SK-N-SH (cell line): ENCODE measurements around the gene C11orf98. TPM values are rescaled to one million over a fixed set of nuclear protein-coding genes. Genes with fewer than 3 reads are reported as not detected.

Experiments used
- CTCF ChIA-PET: fragments of 300-600, 350-600 bp; formaldehyde crosslinking; extraction: SDS; loops from one replicate; lab custom pipeline; 2021; lab: Yijun Ruan, JAX
- POLR2A ChIA-PET: fragments of 350-600 bp; sonication (Branson Sonifier 250); formaldehyde crosslinking; extraction: SDS; loops from one replicate; lab custom pipeline; 2020; ENCODE audit warnings: antibody characterized with exemption, inconsistent platforms; lab: Yijun Ruan, JAX
- DNase-seq: peaks from one replicate; pipeline ENCODE4 v3.0.0; 2012
- H2AFZ ChIP-seq: fragments of 200-600 bp; sonication (generic); 2 replicates; pipeline ENCODE4 v1.8.1; 2016; ENCODE audit warnings: antibody characterized with exemption, mild to moderate bottlenecking, low read depth
- H3F3A ChIP-seq: fragments of 200-600 bp; sonication (generic); replicated peaks from 2 replicates; pipeline ENCODE3; 2016; ENCODE audit warnings: antibody characterized with exemption, mild to moderate bottlenecking; ENCODE audit not compliant: insufficient read depth
- H3K27ac ChIP-seq, 2 experiments: fragments of 200-500 bp in 1 of 2; fragments of 200-600 bp in 1 of 2; sonication (Bioruptor generic) in 1 of 2; sonication (generic), shearing (Covaris generic) in 1 of 2; 2 replicates each; pipeline versions ENCODE4 v1.5.1 to v1.6.1; 2014 to 2016; ENCODE audit warnings: low read depth in 2 of 2, inconsistent platforms in 1 of 2, low read length in 1 of 2, mild to moderate bottlenecking in 1 of 2, mixed read lengths in 1 of 2
- H3K27me3 ChIP-seq: fragments of 200-600 bp; sonication (generic), shearing (Covaris generic); 2 replicates; pipeline ENCODE4 v1.6.1; 2016; ENCODE audit warnings: mixed run types; ENCODE audit not compliant: insufficient read depth
- H3K36me3 ChIP-seq, 2 experiments: fragments of 200-500 bp in 1 of 2; fragments of 200-600 bp in 1 of 2; sonication (Bioruptor generic) in 1 of 2; sonication (generic) in 1 of 2; replicated peaks in 1 of 2; 2 replicates each; pipeline versions ENCODE3 to v1.5.1; 2014 to 2016; ENCODE audit warnings: low read length in 1 of 2, mild to moderate bottlenecking in 1 of 2; ENCODE audit not compliant: insufficient read depth in 2 of 2, control insufficient read depth in 1 of 2
- H3K4me1 ChIP-seq, 2 experiments: fragments of 200-500 bp in 1 of 2; fragments of 200-600 bp in 1 of 2; sonication (Bioruptor generic) in 1 of 2; sonication (generic), shearing (Covaris generic) in 1 of 2; 2 replicates each; pipeline versions ENCODE4 v1.5.1 to v1.6.1; 2014 to 2016; ENCODE audit warnings: low read depth in 1 of 2, low read length in 1 of 2, mixed run types in 1 of 2; ENCODE audit not compliant: insufficient read depth in 2 of 2, control insufficient read depth in 1 of 2
- H3K4me2 ChIP-seq: fragments of 200-600 bp; sonication (generic), shearing (Covaris generic); 2 replicates; pipeline ENCODE4 v1.6.1; 2017; ENCODE audit warnings: mixed run types
- H3K4me3 ChIP-seq, 2 experiments: fragments of 200-500 bp in 1 of 2; fragments of 200-600 bp in 1 of 2; sonication (Bioruptor generic) in 1 of 2; sonication (generic), shearing (Covaris generic) in 1 of 2; 2 replicates each; pipeline versions ENCODE4 v1.5.1 to v1.8.1; 2014 to 2016; ENCODE audit warnings: low read depth in 2 of 2, inconsistent platforms in 1 of 2, low read length in 1 of 2, mild to moderate bottlenecking in 1 of 2, mixed read lengths in 1 of 2, moderate library complexity in 1 of 2
- H3K79me2 ChIP-seq: fragments of 200-600 bp; sonication (generic); 2 replicates; pipeline ENCODE4 v1.8.1; 2017; ENCODE audit warnings: mild to moderate bottlenecking; ENCODE audit not compliant: insufficient read depth
- H3K9ac ChIP-seq: fragments of 200-600 bp; sonication (generic); 2 replicates; pipeline ENCODE4 v1.6.1; 2017; ENCODE audit warnings: mixed run types
- H3K9me2 ChIP-seq: fragments of 200-600 bp; sonication (generic); 2 replicates; pipeline ENCODE4 v1.6.1; 2017; ENCODE audit warnings: mixed run types
- H3K9me3 ChIP-seq: fragments of 200-600 bp; sonication (generic); 2 replicates; pipeline ENCODE4 v1.6.1; 2017; ENCODE audit warnings: mixed run types, mild to moderate bottlenecking, moderate library complexity
- H4K20me1 ChIP-seq: fragments of 200-600 bp; sonication (generic); 2 replicates; pipeline ENCODE4 v1.6.1; 2017; ENCODE audit warnings: mild to moderate bottlenecking, mixed run types; ENCODE audit not compliant: insufficient read depth
- CHD2 ChIP-seq: fragments of 150-350 bp; IDR thresholded peaks from 2 replicates; pipeline ENCODE4 v1.6.1; 2018; ENCODE audit warnings: low read length; ENCODE audit not compliant: partially characterized antibody
- ELF1 ChIP-seq: IDR thresholded peaks from 2 replicates; pipeline ENCODE4 v1.4.0; 2012
- EP300 ChIP-seq, 2 experiments: IDR thresholded peaks; 2 replicates each; pipeline versions ENCODE4 v1.4.0 to v1.6.1; 2012; ENCODE audit warnings: borderline replicate concordance in 1 of 2, low read depth in 1 of 2, low read length in 1 of 2
- EZH2phosphoT487 ChIP-seq: fragments of 200-600 bp; sonication (generic); IDR thresholded peaks from 2 replicates; pipeline ENCODE4 v1.6.1; 2017; ENCODE audit warnings: low read depth, mixed run types, mild to moderate bottlenecking, antibody characterized with exemption, moderate library complexity, borderline replicate concordance
- FOSL2 ChIP-seq: IDR thresholded peaks from 2 replicates; pipeline ENCODE4 v1.4.0; 2012; ENCODE audit warnings: low read depth, mild to moderate bottlenecking, moderate library complexity, borderline replicate concordance
- FOXJ3 ChIP-seq: sonication (generic); formaldehyde crosslinking; IDR thresholded peaks from 2 replicates; pipeline ENCODE4 v1.5.1; 2020; ENCODE audit warnings: mild to moderate bottlenecking, missing genetic modification reagents
- GATA2 ChIP-seq: sonication (generic); formaldehyde crosslinking; IDR thresholded peaks from 2 replicates; pipeline ENCODE4 v1.5.0; 2020; ENCODE audit warnings: mild to moderate bottlenecking, missing genetic modification reagents
- JUND ChIP-seq: IDR thresholded peaks from 2 replicates; pipeline ENCODE4 v1.4.0; 2012
- MXI1 ChIP-seq: IDR thresholded peaks from 2 replicates; pipeline ENCODE4 v1.6.1; 2012; ENCODE audit warnings: mild to moderate bottlenecking, low read depth, low read length, improper control_type of control experiment
- NFIC ChIP-seq: IDR thresholded peaks from 2 replicates; pipeline ENCODE4 v1.4.0; 2012; ENCODE audit warnings: borderline replicate concordance
- NRF1 ChIP-seq: IDR thresholded peaks from 2 replicates; pipeline ENCODE4 v1.6.1; 2012; ENCODE audit warnings: low read depth, mild to moderate bottlenecking, low read length
- POLR2AphosphoS5 ChIP-seq: IDR thresholded peaks from 2 replicates; pipeline ENCODE4 v1.6.1; 2012; ENCODE audit warnings: low read depth, low read length
- RAD21 ChIP-seq: IDR thresholded peaks from 2 replicates; pipeline ENCODE4 v1.6.1; 2012; ENCODE audit warnings: mild to moderate bottlenecking, low read length
- RCOR1 ChIP-seq: fragments of 150-350 bp; IDR thresholded peaks from 2 replicates; pipeline ENCODE4 v1.6.1; 2017; ENCODE audit warnings: antibody characterized with exemption, low read length
- RFX5 ChIP-seq: IDR thresholded peaks from 2 replicates; pipeline ENCODE4 v1.6.1; 2012; ENCODE audit warnings: mild to moderate bottlenecking, improper control_type of control experiment, low read length
- RXRA ChIP-seq: IDR thresholded peaks from 2 replicates; pipeline ENCODE4 v1.4.0; 2012; ENCODE audit warnings: low read depth, mild to moderate bottlenecking, borderline replicate concordance
- SIN3A ChIP-seq: IDR thresholded peaks from 2 replicates; pipeline ENCODE4 v1.6.1; 2012; ENCODE audit warnings: low read depth, mild to moderate bottlenecking, low read length, moderate library complexity, borderline replicate concordance
- TAF1 ChIP-seq: IDR thresholded peaks from 2 replicates; pipeline ENCODE4 v1.6.1; 2012; ENCODE audit warnings: low read depth, mild to moderate bottlenecking, low read length, moderate library complexity, borderline replicate concordance
- TCF12 ChIP-seq: IDR thresholded peaks from 2 replicates; pipeline ENCODE4 v1.4.0; 2012
- TEAD4 ChIP-seq: IDR thresholded peaks from 2 replicates; pipeline ENCODE4 v1.4.0; 2012; ENCODE audit warnings: mild to moderate bottlenecking, borderline replicate concordance; ENCODE audit not compliant: insufficient read depth
- YY1 ChIP-seq: IDR thresholded peaks from 2 replicates; pipeline ENCODE4 v1.4.0; 2012; ENCODE audit warnings: low read depth, mild to moderate bottlenecking
- WGBS: methylation state at CpG from one replicate; pipeline ENCODE4 v1.1.6; 2017; ENCODE audit warnings: low lambda C conversion rate; 5-methylcytosine and 5-hydroxymethylcytosine counted together
- polyA plus RNA-seq, 3 experiments: library from polyadenylated mRNA; depleted of rRNA; stranded (reverse); fragments of >200 nt; gene quantifications; 2 replicates each; pipeline ENCODE4 v1.2.3, GENCODE V29; 2012
- TF ChIP-seq, protein P1 (sequence below): IDR thresholded peaks from 2 replicates; pipeline ENCODE4 v1.4.0; 2012; ENCODE audit warnings: low read depth
- TF ChIP-seq, protein P2 (sequence below): fragments of 200-600 bp; sonication (generic); IDR thresholded peaks from 2 replicates; pipeline ENCODE4 v1.6.1; 2017; ENCODE audit warnings: antibody characterized with exemption, mild to moderate bottlenecking, moderate library complexity
- TF ChIP-seq, protein P3 (sequence below): fragments of 150-350 bp; IDR thresholded peaks from 2 replicates; pipeline ENCODE4 v1.6.1; 2017; ENCODE audit warnings: antibody characterized with exemption, low read length, low read depth, borderline replicate concordance
- TF ChIP-seq, protein P4 (sequence below): IDR thresholded peaks from 2 replicates; pipeline ENCODE4 v1.4.0; 2012; ENCODE audit warnings: low read depth, borderline replicate concordance

C11orf98 gene
- polyA plus RNA-seq, 1 of the 3 experiments (the other 2 are of a cell fraction) = 126 TPM

DNA sequence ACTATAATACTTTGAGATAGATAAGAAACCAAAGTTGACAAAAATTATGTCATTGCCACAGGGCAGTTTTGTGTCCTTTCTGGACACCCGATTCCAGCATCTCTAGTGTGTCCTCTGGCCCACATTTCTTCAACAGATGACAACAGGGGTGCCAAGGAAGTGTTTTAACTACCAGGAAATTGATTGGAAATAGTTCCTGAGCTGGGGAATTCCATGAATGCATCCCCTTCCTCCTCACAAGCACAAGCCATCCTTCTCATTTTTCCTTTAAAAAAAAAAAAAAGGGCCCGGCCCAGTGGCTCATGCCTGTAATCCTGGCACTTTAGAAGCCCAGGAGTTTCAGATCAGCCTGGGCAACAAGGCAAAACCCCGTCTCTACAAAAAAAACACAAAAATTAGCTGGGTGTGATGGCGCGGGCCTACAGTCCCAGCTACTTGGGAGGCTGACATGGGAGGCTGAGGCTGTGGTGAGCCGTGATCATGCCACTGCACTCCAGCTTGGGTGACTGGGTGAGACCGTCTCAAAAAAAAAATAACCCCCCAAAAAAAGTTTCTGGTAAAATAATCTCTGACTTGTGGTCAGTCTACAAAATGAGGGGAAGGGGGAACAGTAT is 42.4 kb downstream of the C11orf98 start (continued):
- TF ChIP-seq EP300 (IDR thresholded peaks at IDR 0.05; ENCODE audit: borderline replicate concordance in 1 of 2, low read depth in 1 of 2, low read length in 1 of 2) = no peak

DNA sequence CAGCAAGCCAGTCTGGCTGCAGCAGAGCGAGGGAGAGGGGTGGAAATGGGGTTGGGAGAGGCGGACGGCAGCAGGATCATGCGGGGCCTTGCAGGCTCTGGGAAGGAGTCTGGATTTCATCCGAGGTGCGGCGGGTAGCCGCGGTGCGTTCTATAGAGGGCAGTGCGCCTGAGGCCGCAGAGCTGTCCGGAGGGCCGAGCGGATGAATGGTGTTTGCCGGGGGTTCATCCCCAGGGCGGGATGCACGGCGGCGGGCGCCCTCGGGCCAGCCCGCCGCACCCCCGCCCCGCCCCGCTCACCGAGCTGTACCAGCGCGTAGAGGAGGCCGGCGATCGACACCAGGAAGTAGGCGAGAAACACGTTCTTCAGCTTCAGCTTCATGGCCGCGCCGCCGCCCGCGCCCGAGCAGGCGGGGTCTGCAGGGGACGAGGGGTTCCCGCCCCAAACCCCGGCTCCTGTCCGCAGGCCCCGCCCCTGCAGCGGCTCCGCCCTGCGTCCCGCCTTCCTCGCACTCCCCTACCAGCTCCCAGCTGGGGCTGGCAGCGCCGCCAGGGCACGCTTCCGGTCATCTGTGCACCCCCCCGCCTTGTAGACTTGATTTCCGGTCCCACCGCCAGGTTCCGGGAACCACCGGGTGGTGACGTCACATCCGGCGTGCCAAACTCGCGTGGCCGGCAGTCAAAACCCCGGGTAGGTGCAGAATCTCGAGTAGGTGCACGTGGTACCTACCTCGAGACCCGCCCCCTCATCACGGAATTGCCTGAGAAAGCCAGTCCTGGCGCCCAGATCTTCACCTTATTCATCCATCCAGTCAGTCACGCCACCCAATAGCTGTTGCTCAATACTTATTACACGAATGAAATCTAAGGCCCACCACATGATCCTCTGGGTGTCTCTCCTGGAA is 43.2 kb downstream of the C11orf98 start, which contains the start of gene B3GAT3:
Gene B3GAT3, minus strand, starts transcription at position 420 of the 904 bp plus-strand sequence. Its CDS starts 39 bp downstream, at position 381.
- Histone ChIP-seq H3K9ac (peak within 1 kb of the TSS; percentile 87), H3F3A (peaks cover 41% of the 10 kb centered on the region)
- POLR2A ChIA-PET = interaction anchor here (0.7 to 3.3 kb wide), 15 partner anchors 9 to 225 kb away, joined by 3 to 37 read pairs (median 7); partner anchors contain the start of genes C11orf98, CSKMT, EEF1G and EML3
- TF ChIP-seq RCOR1 (no peak; the same call in 1 of the 2 replicates), FOXJ3 (CRISPR knock-in tag) (no peak), POLR2AphosphoS5 (peak; percentile 84), MXI1 (peak; percentile 100), ELF1 (peak; percentile 93), FOSL2 (peak; percentile 10; the same call in 1 of the 2 replicates), SIN3A (0 out of 2 replicates have a peak, but pooled peaks have one; percentile 59), RFX5 (no peak), TEAD4 (no peak), TCF12 (peak; percentile 67; the same call in 1 of the 2 replicates), EZH2phosphoT487 (no peak), CHD2 (peak; percentile 96), RXRA (no peak), RAD21 (no peak), YY1 (0 out of 2 replicates have a peak, but pooled peaks have one; percentile 38), GATA2 (CRISPR knock-in tag) (no peak), NFIC (peak; percentile 25), NRF1 (no peak), JUND (0 out of 2 replicates have a peak, but pooled peaks have one; percentile 12), TAF1 (peak; percentile 30; the same call in 1 of the 2 replicates), EP300 (IDR thresholded peaks at IDR 0.05; ENCODE audit: borderline replicate concordance in 1 of 2, low read depth in 1 of 2, low read length in 1 of 2) (0 out of 4 replicates have a peak, but pooled peaks of 1 of the 2 experiments have one; percentile 24)
- TF ChIP-seq, protein P1, sequence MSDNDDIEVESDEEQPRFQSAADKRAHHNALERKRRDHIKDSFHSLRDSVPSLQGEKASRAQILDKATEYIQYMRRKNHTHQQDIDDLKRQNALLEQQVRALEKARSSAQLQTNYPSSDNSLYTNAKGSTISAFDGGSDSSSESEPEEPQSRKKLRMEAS = peak; percentile 99
- TF ChIP-seq, protein P2, sequence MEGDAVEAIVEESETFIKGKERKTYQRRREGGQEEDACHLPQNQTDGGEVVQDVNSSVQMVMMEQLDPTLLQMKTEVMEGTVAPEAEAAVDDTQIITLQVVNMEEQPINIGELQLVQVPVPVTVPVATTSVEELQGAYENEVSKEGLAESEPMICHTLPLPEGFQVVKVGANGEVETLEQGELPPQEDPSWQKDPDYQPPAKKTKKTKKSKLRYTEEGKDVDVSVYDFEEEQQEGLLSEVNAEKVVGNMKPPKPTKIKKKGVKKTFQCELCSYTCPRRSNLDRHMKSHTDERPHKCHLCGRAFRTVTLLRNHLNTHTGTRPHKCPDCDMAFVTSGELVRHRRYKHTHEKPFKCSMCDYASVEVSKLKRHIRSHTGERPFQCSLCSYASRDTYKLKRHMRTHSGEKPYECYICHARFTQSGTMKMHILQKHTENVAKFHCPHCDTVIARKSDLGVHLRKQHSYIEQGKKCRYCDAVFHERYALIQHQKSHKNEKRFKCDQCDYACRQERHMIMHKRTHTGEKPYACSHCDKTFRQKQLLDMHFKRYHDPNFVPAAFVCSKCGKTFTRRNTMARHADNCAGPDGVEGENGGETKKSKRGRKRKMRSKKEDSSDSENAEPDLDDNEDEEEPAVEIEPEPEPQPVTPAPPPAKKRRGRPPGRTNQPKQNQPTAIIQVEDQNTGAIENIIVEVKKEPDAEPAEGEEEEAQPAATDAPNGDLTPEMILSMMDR = 0 out of 2 replicates have a peak, but pooled peaks have one; percentile 6
- TF ChIP-seq, protein P3, sequence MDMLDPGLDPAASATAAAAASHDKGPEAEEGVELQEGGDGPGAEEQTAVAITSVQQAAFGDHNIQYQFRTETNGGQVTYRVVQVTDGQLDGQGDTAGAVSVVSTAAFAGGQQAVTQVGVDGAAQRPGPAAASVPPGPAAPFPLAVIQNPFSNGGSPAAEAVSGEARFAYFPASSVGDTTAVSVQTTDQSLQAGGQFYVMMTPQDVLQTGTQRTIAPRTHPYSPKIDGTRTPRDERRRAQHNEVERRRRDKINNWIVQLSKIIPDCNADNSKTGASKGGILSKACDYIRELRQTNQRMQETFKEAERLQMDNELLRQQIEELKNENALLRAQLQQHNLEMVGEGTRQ = no peak
- TF ChIP-seq, protein P4, sequence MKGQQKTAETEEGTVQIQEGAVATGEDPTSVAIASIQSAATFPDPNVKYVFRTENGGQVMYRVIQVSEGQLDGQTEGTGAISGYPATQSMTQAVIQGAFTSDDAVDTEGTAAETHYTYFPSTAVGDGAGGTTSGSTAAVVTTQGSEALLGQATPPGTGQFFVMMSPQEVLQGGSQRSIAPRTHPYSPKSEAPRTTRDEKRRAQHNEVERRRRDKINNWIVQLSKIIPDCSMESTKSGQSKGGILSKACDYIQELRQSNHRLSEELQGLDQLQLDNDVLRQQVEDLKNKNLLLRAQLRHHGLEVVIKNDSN = peak; percentile 79

More for the DNA sequence above, 43.2 kb downstream of the C11orf98 start, which contains the start of gene B3GAT3:
- H3K9me2 ChIP-seq = no peaks in the 10 kb centered on the region
- peaks cover 7 to 15% of the 10 kb centered on the region in 2 experiments; a peak in 3 of 4 replicates for H3K4me1 ChIP-seq
- CTCF ChIA-PET = interaction anchor here (0.8 to 2.5 kb wide), 12 partner anchors 8 to 227 kb away, joined by 3 to 16 read pairs (median 4); partner anchors contain the start of genes ROM1, TMEM179B and TUT1
- H3K4me3 ChIP-seq = peak within 1 kb of the TSS; percentile 77 to 92
- peak; percentile 99 for DNase-seq
- H4K20me1 ChIP-seq = no peaks in the 10 kb centered on the region
- peak within 1 kb of the TSS; percentile 43; the same call in 1 of the 2 replicates for H2AFZ ChIP-seq
- no peaks in the 10 kb centered on the region for H3K9me3 ChIP-seq
- peak within 1 kb of the TSS; percentile 78 to 86 for H3K27ac ChIP-seq
- H3K79me2 ChIP-seq = peaks cover 30% of the 10 kb centered on the region
- H3K4me2 ChIP-seq = peak within 1 kb of the TSS; percentile 94
- H3K36me3 ChIP-seq = peaks cover 9 to 21% of the 10 kb centered on the region in 2 experiments
- H3K27me3 ChIP-seq = no peaks in the 10 kb centered on the region
- 4% methylated on average over 56 of the region's 77 CpGs for WGBS
